HCT116 (cell line): ENCODE data around the gene NMS. TPM values are rescaled to one million over a fixed set of nuclear protein-coding genes. Genes with fewer than 3 reads are reported as not detected.

Experiments used
- ATAC-seq: fragments of 200-7000 bp; cut with Tn5 transposase; 2 replicates; pipeline ENCODE4 v1.9.1; 2020; ENCODE audit warnings: mild to moderate bottlenecking, moderate library complexity
- BruUV-seq: library from RNA; stranded (reverse); fragments of 400-500 nt; replicated peaks from 2 replicates; lab custom pipeline; 2021; lab: Mats Ljungman, UMichigan
- CTCF ChIA-PET: fragments of 300-600 bp; sonication (Branson Sonifier 250); formaldehyde crosslinking; loops from one replicate; lab custom pipeline; 2021; ENCODE audit warnings: antibody characterized with exemption; lab: Charles Lee
- POLR2A ChIA-PET: fragments of 300-600, 350-600 bp; sonication (Branson Sonifier 250); formaldehyde crosslinking; loops from one replicate; lab custom pipeline; 2021; ENCODE audit warnings: antibody characterized with exemption; lab: Charles Lee
- RAD21 ChIA-PET, 2 experiments: fragments of 300-600 bp; sonication (Branson Sonifier 250); formaldehyde crosslinking; loops; one replicate each; lab custom pipeline; 2023; ENCODE audit warnings: low total read pairs in 2 of 2; ENCODE audit not compliant: uncharacterized antibody in 2 of 2, unreplicated experiment in 2 of 2, low non-redundant PET in 1 of 2; lab: Charles Lee
- DNase-seq: peaks from one replicate; pipeline ENCODE4 v3.0.0-alpha.2; 2010; ENCODE audit warnings: low read depth, low spot score
- H2AFZ ChIP-seq: fragments of 200-600 bp; shearing (Covaris generic), sonication (generic); 2 replicates; pipeline ENCODE4 v1.6.1; 2017; ENCODE audit warnings: low read depth, mixed run types, mixed read lengths, antibody characterized with exemption, low read length; ENCODE audit not compliant: poor library complexity, severe bottlenecking
- H3K27ac ChIP-seq: 2 replicates; pipeline ENCODE4 v1.5.1; 2012; ENCODE audit warnings: low read depth, low read length
- H3K27me3 ChIP-seq: fragments of 200-600 bp; sonication (generic); 2 replicates; pipeline ENCODE4 v1.6.1; 2016; ENCODE audit warnings: mixed run types, low read length, mixed read lengths; ENCODE audit not compliant: insufficient read depth
- H3K36me3 ChIP-seq, 2 experiments: fragments of 200-500 bp in 1 of 2; fragments of 200-600 bp in 1 of 2; sonication (Bioruptor generic) in 1 of 2; sonication (generic) in 1 of 2; 2 replicates each; pipeline versions ENCODE4 v1.5.1 to v1.6.1; 2014 to 2016; ENCODE audit warnings: low read length in 2 of 2, inconsistent platforms in 1 of 2, mixed read lengths in 1 of 2, mixed run types in 1 of 2; ENCODE audit not compliant: insufficient read depth in 2 of 2, control insufficient read depth in 1 of 2
- H3K4me1 ChIP-seq, 2 experiments: fragments of 200-600 bp in 1 of 2; sonication (generic) in 1 of 2; 2 replicates each; pipeline versions ENCODE4 v1.5.1 to v1.6.1; 2012 to 2017; ENCODE audit warnings: low read length in 2 of 2, inconsistent platforms in 1 of 2, mild to moderate bottlenecking in 1 of 2, mixed read lengths in 1 of 2, mixed run types in 1 of 2, moderate library complexity in 1 of 2; ENCODE audit not compliant: insufficient read depth in 2 of 2, control insufficient read depth in 1 of 2
- H3K4me2 ChIP-seq: fragments of 200-600 bp; sonication (generic); 2 replicates; pipeline ENCODE4 v1.6.1; 2017; ENCODE audit warnings: mixed run types, low read length, mixed read lengths
- H3K4me3 ChIP-seq, 2 experiments: fragments of 200-600 bp in 1 of 2; sonication (generic) in 1 of 2; replicated peaks in 1 of 2; 2 replicates each; pipeline ENCODE4 v1.5.1; 2011 to 2016; ENCODE audit warnings: low read length in 2 of 2, control low read depth in 1 of 2, low read depth in 1 of 2, mild to moderate bottlenecking in 1 of 2, mixed read lengths in 1 of 2, mixed run types in 1 of 2
- H3K79me2 ChIP-seq: fragments of 200-600 bp; sonication (generic); 2 replicates; pipeline ENCODE4 v1.6.1; 2017; ENCODE audit warnings: mild to moderate bottlenecking, mixed run types, low read length, moderate library complexity, mixed read lengths; ENCODE audit not compliant: insufficient read depth
- H3K9ac ChIP-seq: fragments of 200-600 bp; sonication (generic); 2 replicates; pipeline ENCODE4 v1.6.1; 2016; ENCODE audit warnings: low read length, mixed read lengths
- H3K9me2 ChIP-seq: fragments of 200-600 bp; sonication (generic), shearing (Covaris generic); 2 replicates; pipeline ENCODE4 v1.6.1; 2017; ENCODE audit warnings: mixed run types, mild to moderate bottlenecking, moderate library complexity; ENCODE audit not compliant: insufficient read depth
- H3K9me3 ChIP-seq, 2 experiments: fragments of 200-500 bp in 1 of 2; fragments of 200-600 bp in 1 of 2; sonication (Bioruptor generic) in 1 of 2; sonication (generic) in 1 of 2; 2 replicates each; pipeline ENCODE4 v1.6.1; 2014 to 2017; ENCODE audit warnings: low read length in 2 of 2, mixed read lengths in 2 of 2, inconsistent platforms in 1 of 2, low read depth in 1 of 2, mild to moderate bottlenecking in 1 of 2, mixed run types in 1 of 2, moderate library complexity in 1 of 2; ENCODE audit not compliant: control insufficient read depth in 1 of 2, insufficient read depth in 1 of 2
- H4K20me1 ChIP-seq: fragments of 200-600 bp; sonication (generic), shearing (Covaris generic); 2 replicates; pipeline ENCODE4 v1.6.1; 2017; ENCODE audit warnings: mixed run types, mild to moderate bottlenecking, moderate library complexity; ENCODE audit not compliant: insufficient read depth
- ATF3 ChIP-seq: IDR thresholded peaks from 2 replicates; pipeline ENCODE4 v1.6.1; 2012
- CBX3 ChIP-seq: IDR thresholded peaks from 2 replicates; pipeline ENCODE4 v1.6.1; 2012; ENCODE audit warnings: low read depth
- ELF1 ChIP-seq: IDR thresholded peaks from 2 replicates; pipeline ENCODE4 v1.6.1; 2012; ENCODE audit warnings: low read depth, borderline replicate concordance
- EZH2phosphoT487 ChIP-seq: fragments of 200-600 bp; IDR thresholded peaks from 2 replicates; pipeline ENCODE4 v1.6.1; 2018; ENCODE audit warnings: antibody characterized with exemption, borderline replicate concordance
- POLR2A ChIP-seq: IDR thresholded peaks from 2 replicates; pipeline ENCODE4 v1.7.0; 2011; ENCODE audit warnings: borderline replicate concordance; ENCODE audit not compliant: insufficient read depth, insufficient read length; ENCODE audit errors: extremely low read depth
- POLR2AphosphoS5 ChIP-seq: IDR thresholded peaks from 2 replicates; pipeline ENCODE4 v1.6.1; 2011; ENCODE audit warnings: mild to moderate bottlenecking, low read depth, low read length, moderate library complexity
- RAD21 ChIP-seq: IDR thresholded peaks from 2 replicates; pipeline ENCODE4 v1.6.1; 2012; ENCODE audit warnings: low read depth, mild to moderate bottlenecking
- REST ChIP-seq: IDR thresholded peaks from 2 replicates; pipeline ENCODE4 v1.6.1; 2012; ENCODE audit warnings: low read depth
- SP1 ChIP-seq: IDR thresholded peaks from 2 replicates; pipeline ENCODE4 v1.6.1; 2012; ENCODE audit warnings: low read depth
- SRF ChIP-seq: IDR thresholded peaks from 2 replicates; pipeline ENCODE4 v1.6.1; 2012; ENCODE audit warnings: low read depth
- TCF7L2 ChIP-seq: IDR thresholded peaks from 2 replicates; pipeline ENCODE4 v1.7.0; 2011; ENCODE audit warnings: borderline replicate concordance, inconsistent platforms; ENCODE audit not compliant: insufficient read depth, insufficient read length; ENCODE audit errors: extremely low read depth
- YY1 ChIP-seq: IDR thresholded peaks from 2 replicates; pipeline ENCODE4 v1.6.1; 2011; ENCODE audit warnings: low read length, low read depth, moderate library complexity, mild to moderate bottlenecking; ENCODE audit not compliant: insufficient replicate concordance; ENCODE audit errors: extremely low read depth
- ZBTB33 ChIP-seq: IDR thresholded peaks from 2 replicates; pipeline ENCODE4 v1.6.1; 2011; ENCODE audit warnings: mild to moderate bottlenecking, low read length, moderate library complexity; ENCODE audit not compliant: insufficient replicate concordance; ENCODE audit errors: extremely low read depth
- ZFX ChIP-seq: fragments of 450-650 bp; IDR thresholded peaks from 2 replicates; pipeline ENCODE4 v1.6.1; 2017
- ZNF274 ChIP-seq: fragments of 200-500 bp; sonication (Bioruptor generic); IDR thresholded peaks from 2 replicates; pipeline ENCODE4 v1.6.1; 2014; ENCODE audit warnings: mild to moderate bottlenecking, low read depth, low read length, inconsistent platforms
- intact Hi-C: fragments of 100-400 bp; cut with micrococcal nuclease; formaldehyde crosslinking; loops from 2 replicates; pipeline ENCODE4 v1.10.0; 2022
- total RNA-seq: library from RNA; stranded (reverse); gene quantifications from one replicate; pipeline ENCODE4 v1.2.1, GENCODE V29; 2021; ENCODE audit not compliant: unreplicated experiment

The NMS gene
- total RNA-seq, 1 experiment from 2014 or later: not detected

GRCh38 chr2:100529176-100529575 lies 58.9 kb downstream of the NMS start:
- BruUV-seq: no TSS peak
- RAD21 ChIA-PET: no interaction called here

More at GRCh38 chr2:100529176-100529575, 58.9 kb downstream of the NMS start:
- Histone ChIP-seq H2AFZ (no peak overlapping the region), H3K4me3 (no peak overlapping the region), H4K20me1 (no peaks in the 10 kb centered on the region), H3K27ac (no peak overlapping the region), H3K4me2 (no peak overlapping the region), H3K79me2 (no peaks in the 10 kb centered on the region), H3K4me1 (no peaks in the 10 kb centered on the region), H3K9me2 (no peaks in the 10 kb centered on the region), H3K9me3 (no peaks in the 10 kb centered on the region), H3K27me3 (no peaks in the 10 kb centered on the region), H3K9ac (no peak overlapping the region), H3K36me3 (no peaks in the 10 kb centered on the region)
- ChIA-PET CTCF (no interaction called here), POLR2A (no interaction called here)
- intact Hi-C loops: no loop called here
- TF ChIP-seq SRF: no peak
- no peak for TF ChIP-seq RAD21
- TF ChIP-seq ZBTB33: no peak
- no peak for TF ChIP-seq CBX3
- no peak for TF ChIP-seq POLR2A
- no peak for TF ChIP-seq ATF3
- TF ChIP-seq ELF1: no peak
- TF ChIP-seq POLR2AphosphoS5: no peak
- no peak for TF ChIP-seq REST
- TF ChIP-seq YY1: no peak
- no peak for TF ChIP-seq ZNF274
- no peak for TF ChIP-seq EZH2phosphoT487
- TF ChIP-seq ZFX: no peak
- no peak for TF ChIP-seq SP1
- TF ChIP-seq TCF7L2: no peak
- ATAC-seq (no peak), DNase-seq (no peak)
